Activated naive CD8-positive, alpha-beta T cell treated with anti-CD3 and anti-CD28 coated beads, Interleukin-2, amount 50 U/mL, for 24 hours (primary cell): ENCODE data around the gene ABHD15.

Experiments
- ATAC-seq: fragments of 150-1000 bp; cut with Tn5 transposase; one replicate; pipeline ENCODE4 v1.10.0; 2021
- DNase-seq: peaks from one replicate; pipeline ENCODE4 v3.0.0; 2021
- H3K27ac Mint-ChIP-seq: one replicate; pipeline ENCODE4 v1.8.0; 2021; ENCODE audit warnings: mild to moderate bottlenecking, mixed read lengths
- H3K27me3 Mint-ChIP-seq: one replicate; pipeline ENCODE4 v1.8.0; 2021; ENCODE audit warnings: mixed read lengths
- H3K36me3 Mint-ChIP-seq: one replicate; pipeline ENCODE4 v1.8.0; 2021; ENCODE audit warnings: low read depth, mixed read lengths
- H3K4me1 Mint-ChIP-seq: one replicate; pipeline ENCODE4 v1.8.0; 2021; ENCODE audit warnings: mixed read lengths
- H3K4me3 Mint-ChIP-seq: one replicate; pipeline ENCODE4 v1.8.0; 2021; ENCODE audit warnings: mild to moderate bottlenecking, moderate library complexity, mixed read lengths
- H3K9me3 Mint-ChIP-seq: one replicate; pipeline ENCODE4 v1.8.0; 2021; ENCODE audit warnings: mixed read lengths

ABHD15 gene

DNA sequence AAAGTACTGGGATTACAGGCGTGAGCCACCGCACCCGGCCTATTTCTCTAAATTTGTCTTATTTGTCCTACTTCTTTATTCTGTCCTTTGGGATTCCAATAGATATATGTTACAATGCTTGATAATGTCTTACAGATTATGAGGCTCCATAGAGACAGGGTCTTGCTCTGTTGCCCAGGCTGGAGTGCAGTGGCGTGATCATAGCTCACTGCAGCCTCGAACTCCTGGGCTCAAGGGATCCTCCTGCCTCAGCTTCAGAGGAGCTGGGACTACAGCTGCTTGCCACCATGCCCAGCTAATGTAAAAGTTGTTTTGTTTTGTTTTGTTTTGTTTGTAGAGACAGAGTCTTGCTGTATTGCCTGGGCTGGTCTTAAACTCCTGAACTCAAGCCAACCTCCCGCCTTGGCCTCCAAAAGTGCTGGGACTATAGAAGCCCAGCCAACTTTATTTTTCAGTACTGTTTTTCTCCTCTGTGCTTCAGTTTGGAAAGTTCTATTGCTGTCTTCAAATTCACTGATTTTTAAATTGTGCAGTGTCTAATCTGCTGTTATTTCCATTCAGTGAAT is 36.4 kb upstream of the ABHD15 start:
- no peaks in the 10 kb centered on the region for H3K36me3 Mint-ChIP-seq
- H3K4me1 Mint-ChIP-seq: peaks cover 9% of the 10 kb centered on the region
- H3K27me3 Mint-ChIP-seq: no peaks in the 10 kb centered on the region
- H3K27ac Mint-ChIP-seq: no peak overlapping the region
- no peak for ATAC-seq
- DNase-seq: no peak
- no peak overlapping the region for H3K4me3 Mint-ChIP-seq
- H3K9me3 Mint-ChIP-seq: no peaks in the 10 kb centered on the region

DNA sequence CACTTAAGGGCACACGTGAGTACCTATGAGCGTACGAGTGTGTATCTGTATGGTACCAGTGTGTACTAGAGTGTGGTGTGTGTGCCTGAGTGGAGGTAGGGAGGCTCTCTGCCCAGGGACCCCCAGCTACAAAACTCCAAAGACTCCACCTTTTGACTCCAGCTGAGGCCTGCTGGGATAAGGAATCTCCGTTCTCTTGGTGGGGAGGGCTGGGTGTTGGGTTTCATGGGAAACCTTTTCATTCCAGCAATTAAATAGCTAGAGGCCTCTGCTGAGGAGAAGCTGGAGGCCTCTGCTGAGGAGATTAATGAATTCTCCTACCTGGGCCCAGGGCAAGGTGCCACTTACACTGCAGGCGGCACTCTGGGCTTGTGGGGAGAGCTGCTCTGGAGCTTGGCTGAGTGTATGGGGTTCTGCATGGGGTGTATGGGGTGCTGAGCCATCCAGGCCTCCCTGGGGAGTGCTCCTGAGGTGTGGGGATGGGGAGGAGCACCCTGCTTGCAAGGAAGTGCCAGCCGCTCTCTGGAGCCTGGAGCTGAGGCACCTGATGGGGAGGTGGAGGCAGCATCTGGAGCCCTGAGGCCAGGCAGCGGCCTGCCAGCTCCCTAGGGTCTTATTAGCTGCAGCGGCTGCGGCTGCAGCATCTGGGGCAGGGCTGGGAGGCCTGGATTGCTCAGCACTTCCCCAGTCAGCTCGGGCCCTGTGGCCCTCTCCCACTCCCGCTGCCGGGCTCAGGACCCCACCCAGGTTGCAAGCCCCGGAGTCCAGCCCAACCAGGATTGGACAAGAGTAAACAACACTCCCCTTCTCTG is 30.7 kb upstream of the ABHD15 start:
- H3K4me3 Mint-ChIP-seq: no peak overlapping the region
- H3K27ac Mint-ChIP-seq: no peak overlapping the region
- H3K27me3 Mint-ChIP-seq: no peaks in the 10 kb centered on the region
- ATAC-seq: no peak
- no peak for DNase-seq
- peaks cover 15% of the 10 kb centered on the region for H3K4me1 Mint-ChIP-seq
- H3K36me3 Mint-ChIP-seq: no peaks in the 10 kb centered on the region
- H3K9me3 Mint-ChIP-seq: no peaks in the 10 kb centered on the region

DNA sequence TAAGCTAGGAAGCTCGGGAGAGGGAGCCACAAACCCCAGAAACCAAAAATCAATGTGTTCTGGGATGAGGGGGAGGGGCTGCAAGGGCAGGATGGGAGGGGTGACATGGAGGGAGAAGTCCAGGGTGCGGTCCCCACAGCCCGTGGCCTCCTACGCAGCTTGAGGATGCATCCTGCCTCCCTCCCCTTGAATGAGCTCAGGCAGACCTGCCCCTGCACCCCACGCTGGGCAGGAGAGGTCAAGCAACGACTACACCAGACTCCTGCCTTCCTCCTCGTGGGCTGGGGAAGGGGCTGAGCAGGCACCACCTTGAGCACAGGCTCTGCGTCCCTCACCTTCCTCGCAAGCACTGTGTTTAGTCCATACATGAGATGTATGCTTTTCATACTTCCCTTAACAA is 30.0 kb upstream of the ABHD15 start:
- Mint-ChIP-seq H3K4me1 (peaks cover 22% of the 10 kb centered on the region), H3K4me3 (no peak overlapping the region), H3K36me3 (no peaks in the 10 kb centered on the region), H3K9me3 (no peaks in the 10 kb centered on the region), H3K27ac (no peak overlapping the region), H3K27me3 (no peaks in the 10 kb centered on the region)
- no peak for DNase-seq
- ATAC-seq: no peak

DNA sequence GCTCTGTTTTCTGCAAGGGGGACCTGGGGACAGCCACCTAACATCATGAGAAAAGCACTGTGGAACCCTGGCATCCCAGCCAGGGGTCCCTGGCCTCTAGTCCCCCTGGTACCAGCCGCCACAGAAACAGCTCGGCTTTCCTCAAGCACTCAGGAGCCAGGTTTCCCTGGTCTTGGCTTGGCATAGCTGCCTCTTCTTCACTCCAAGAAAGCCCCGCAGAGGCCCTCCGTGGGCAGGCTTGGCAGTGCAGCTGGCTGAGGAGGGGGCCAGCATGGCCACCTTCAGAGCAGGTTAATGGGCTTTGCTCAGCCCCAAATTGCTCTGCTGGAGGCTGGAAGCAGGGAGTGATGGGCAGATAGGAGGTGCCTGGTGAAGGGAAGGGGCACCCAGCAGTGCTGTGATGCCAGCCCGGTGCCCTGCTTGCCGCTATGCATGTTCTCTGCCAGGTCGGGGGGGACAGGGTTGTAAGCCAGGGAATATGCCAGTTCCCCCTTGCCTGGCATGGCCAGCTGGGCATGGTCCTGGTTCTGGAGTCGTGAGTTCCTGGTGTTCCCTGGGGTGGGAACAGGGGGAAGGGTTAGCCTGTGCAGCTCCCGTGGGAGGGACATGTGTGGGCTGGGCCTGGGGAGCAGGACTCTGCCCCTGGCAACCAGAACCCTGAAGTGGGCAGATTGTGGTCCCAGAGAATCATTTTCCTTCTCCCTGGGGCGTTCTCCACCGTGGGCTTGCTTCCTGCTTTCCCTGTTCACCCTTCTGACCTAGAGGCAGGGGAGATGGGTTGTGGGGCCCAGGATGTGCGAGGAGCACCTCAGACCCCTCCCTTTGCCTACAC is 29.3 kb upstream of the ABHD15 start:
- H3K36me3 Mint-ChIP-seq: no peaks in the 10 kb centered on the region
- H3K4me3 Mint-ChIP-seq: no peak overlapping the region
- DNase-seq (no peak), ATAC-seq (no peak)
- no peak overlapping the region for H3K27ac Mint-ChIP-seq
- H3K4me1 Mint-ChIP-seq: peaks cover 29% of the 10 kb centered on the region
- no peaks in the 10 kb centered on the region for H3K9me3 Mint-ChIP-seq
- no peaks in the 10 kb centered on the region for H3K27me3 Mint-ChIP-seq

DNA sequence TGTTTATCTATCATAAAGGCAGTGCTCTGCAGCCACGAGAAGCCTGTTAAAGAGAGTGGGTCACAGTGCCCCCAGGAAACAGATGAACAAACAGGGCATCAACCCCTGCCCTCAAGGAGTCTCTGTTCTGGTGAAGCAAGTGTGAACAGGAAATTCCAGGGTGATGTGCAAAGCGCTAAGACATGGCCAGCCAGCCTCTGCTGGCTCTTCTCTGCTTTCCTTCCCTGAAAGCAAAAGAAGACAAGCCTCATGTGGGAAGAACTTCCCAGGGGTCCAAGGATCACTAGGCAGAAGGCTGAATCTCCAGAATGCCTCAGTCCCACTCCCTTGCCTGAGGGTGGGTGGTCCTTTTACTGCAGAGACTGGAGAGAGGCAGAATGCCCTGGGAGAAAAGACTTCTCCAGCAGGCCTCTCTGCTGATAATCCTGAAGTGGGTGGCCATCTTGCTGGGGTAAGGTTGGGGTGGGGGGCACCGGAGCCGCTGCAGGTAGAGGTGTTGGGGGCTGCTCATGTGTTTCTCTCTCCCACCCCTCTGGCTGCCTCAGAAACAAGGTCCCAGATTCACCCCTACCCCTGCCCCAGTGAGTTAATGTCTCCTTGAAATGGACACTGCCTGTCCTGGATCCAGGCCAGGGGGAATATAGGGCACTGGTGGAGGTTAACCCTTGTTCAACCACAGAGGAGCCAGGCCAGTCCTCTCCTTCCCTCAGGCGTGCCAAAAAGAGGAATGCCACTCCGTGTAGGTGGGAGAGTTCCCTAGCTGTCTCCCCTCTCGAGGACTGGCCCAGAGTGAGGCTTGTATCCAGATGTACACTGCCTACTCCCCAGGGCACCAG is 28.5 kb upstream of the ABHD15 start:
- Mint-ChIP-seq H3K36me3 (no peaks in the 10 kb centered on the region), H3K9me3 (no peaks in the 10 kb centered on the region), H3K4me3 (peak overlapping the region; percentile 77), H3K27me3 (no peaks in the 10 kb centered on the region), H3K27ac (no peak overlapping the region), H3K4me1 (peaks cover 33% of the 10 kb centered on the region)
- ATAC-seq: no peak
- no peak for DNase-seq

DNA sequence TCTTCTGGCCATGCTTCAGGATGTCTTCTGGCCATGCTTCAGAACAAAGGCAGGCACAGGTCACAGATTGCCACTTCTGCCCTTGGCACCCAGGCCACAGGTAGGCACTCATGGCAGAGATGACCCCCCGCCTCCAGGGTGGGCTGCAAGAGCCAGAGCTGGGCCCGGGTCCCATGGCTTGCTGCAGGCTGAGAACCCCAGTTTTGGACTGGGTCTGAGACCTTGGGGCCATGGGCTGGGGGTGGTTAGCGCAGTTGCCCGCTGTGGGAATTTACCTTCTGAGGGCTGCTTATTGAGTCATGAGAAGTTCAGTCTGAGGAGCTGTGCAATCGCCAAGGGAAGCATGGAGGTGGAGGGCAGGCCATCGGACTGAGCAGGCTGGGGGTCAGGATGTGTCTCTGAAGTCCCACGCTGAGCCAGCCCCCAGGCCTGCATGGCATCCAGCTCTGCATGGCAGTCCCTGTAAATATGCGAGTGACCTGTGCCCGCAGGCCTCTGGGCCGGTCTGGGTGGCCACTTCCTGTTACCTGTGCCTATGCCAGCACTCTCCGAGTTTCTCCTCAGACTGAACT is 27.8 kb upstream of the ABHD15 start:
- no peak for DNase-seq
- H3K9me3 Mint-ChIP-seq: no peaks in the 10 kb centered on the region
- ATAC-seq: no peak
- peak overlapping the region; percentile 77 for H3K4me3 Mint-ChIP-seq
- peaks cover 38% of the 10 kb centered on the region for H3K4me1 Mint-ChIP-seq
- H3K27ac Mint-ChIP-seq: no peak overlapping the region
- no peaks in the 10 kb centered on the region for H3K36me3 Mint-ChIP-seq
- no peaks in the 10 kb centered on the region for H3K27me3 Mint-ChIP-seq

DNA sequence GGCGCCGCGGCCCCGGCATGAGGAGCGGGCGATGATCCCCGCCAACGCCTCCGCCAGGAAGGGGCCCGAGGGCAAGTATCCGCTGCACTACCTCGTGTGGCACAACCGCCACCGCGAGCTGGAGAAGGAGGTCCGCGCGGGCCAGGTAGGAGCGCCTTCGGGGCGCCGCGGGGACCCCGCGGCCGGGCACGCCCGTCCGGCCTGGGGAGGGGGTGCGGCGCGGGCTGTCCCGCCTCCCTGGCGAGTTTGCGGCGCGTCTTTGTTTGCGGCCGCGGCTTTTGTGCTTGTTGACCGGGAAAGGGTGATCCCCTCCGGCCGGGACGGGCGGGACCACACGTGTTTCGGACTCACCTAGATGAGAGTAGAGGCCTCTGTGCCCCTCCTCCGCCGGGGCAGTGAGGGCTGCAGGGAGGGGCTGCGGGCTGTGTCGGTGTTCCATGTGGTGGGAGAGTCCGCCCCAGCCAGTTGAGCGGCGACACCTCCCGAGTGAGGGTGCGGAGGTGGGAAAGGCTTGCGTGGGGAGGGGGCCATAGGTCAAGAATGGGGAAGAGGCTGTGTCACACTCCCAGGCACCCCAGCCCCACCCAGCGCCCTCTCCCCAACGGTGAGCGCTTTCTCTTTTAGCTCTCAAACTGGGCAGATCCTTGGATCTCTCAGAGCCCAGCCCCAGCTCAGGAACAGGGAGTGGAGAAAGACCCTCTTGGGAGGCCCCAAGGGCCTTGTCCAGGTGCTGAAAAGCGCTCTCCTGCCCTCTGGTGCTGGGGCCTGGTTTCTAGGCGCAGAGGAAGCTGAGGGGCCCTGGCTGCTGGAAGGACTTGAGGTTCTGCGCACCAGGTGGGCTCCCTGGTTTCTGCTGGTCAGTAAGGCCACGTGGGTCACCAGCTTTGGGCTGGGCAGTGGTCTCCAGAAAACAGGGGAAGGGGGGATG is 27.0 kb upstream of the ABHD15 start:
- Mint-ChIP-seq H3K4me3 (peak overlapping the region; percentile 77), H3K36me3 (no peaks in the 10 kb centered on the region), H3K4me1 (peaks cover 38% of the 10 kb centered on the region), H3K27ac (no peak overlapping the region), H3K9me3 (no peaks in the 10 kb centered on the region), H3K27me3 (no peaks in the 10 kb centered on the region)
- ATAC-seq: no peak
- peak; percentile 37 for DNase-seq

DNA sequence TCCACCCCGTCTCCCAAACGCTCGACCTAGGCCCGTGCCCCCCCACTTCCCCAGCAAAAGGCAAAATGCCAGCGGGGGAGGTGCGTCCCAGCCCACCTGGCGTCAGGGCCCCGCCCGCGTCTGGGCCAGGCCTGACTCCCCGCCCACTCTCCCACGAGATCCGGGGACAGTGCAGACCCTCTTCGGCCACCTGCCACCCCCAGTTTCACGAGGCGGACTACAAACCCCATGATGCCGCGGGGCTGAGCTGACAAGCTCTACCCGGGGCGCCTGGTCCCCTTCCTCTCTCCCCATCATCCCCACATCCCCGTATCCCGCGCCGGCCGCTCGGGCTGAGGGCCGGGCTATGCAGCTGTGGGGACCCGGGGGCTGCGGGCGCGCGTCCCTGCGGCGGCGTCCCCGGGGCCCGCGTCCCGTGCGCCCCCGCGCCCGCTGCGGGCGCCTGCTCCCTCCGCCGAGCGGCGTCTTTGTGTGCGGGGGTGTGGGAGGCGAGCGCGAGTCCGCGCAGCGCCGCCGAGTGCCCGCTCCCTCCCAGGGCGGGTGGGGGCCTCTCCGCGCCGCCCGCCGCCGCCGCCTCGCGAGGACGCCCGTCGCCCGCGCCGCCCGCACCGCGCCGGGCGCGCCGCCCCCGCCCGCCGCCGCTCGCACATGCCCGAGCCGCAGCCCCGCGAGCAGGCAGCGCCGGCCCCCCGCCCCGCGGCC is 26.2 kb upstream of the ABHD15 start, which contains the start of gene ANKRD13B:
Gene ANKRD13B (plus strand): TSS at position 283 of the 702 bp plus-strand sequence. CDS start 490 bp downstream, outside the sequence.
- Mint-ChIP-seq H3K9me3 (no peaks in the 10 kb centered on the region), H3K27ac (peak within 1 kb of the TSS; percentile 59), H3K4me1 (peaks cover 41% of the 10 kb centered on the region), H3K36me3 (peaks cover 2% of the 10 kb centered on the region), H3K4me3 (peak within 1 kb of the TSS; percentile 77), H3K27me3 (no peaks in the 10 kb centered on the region)
- DNase-seq: peak; percentile 61
- ATAC-seq: no peak

DNA sequence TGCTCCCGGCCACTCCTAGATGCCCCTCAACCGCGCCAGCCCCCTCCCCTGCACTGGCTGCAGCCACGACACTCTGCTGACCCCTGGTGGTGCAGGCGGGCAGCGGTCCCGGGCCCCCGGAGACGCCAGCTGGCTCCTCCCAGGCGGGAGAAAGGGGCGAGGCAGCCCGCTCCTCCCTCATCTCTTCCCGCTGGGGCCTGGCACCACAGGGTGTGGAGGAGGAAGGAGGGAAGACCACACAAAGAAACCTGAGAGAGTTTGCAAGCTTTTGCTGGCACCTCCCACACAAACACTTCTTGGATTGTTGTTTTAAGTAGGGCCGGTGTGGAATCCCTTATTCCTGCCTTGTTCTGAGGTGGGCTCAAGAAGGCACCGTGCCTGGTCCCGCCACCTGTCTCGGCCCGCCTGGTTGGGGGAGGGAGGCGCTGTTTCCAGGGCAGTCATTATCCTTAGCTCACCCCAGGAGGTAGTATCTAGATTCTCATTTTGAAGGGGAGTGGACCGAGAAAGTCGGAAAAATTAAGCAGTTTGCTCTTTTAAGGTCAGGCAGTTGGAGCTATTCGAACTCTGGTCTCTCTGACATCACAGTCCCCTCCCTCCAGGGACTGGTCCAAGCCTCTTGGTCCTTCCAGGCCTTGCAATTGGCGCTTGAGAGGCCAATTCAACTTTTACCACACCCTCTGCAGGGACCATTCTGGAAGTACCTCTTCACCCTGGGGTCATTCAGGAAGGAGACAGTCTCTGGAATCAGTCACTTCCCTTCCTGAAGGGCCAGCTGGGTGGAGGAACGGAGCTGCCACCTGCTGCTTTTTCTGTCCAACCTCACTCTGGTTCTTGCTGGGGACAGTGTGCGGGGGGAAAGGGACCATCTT is 25.1 kb upstream of the ABHD15 start:
- Mint-ChIP-seq H3K27me3 (no peaks in the 10 kb centered on the region), H3K27ac (peak overlapping the region; percentile 59), H3K36me3 (peaks cover 2% of the 10 kb centered on the region), H3K4me3 (peak overlapping the region; percentile 71), H3K4me1 (peaks cover 51% of the 10 kb centered on the region), H3K9me3 (no peaks in the 10 kb centered on the region)
- DNase-seq (peak; percentile 92), ATAC-seq (peak; percentile 42)

DNA sequence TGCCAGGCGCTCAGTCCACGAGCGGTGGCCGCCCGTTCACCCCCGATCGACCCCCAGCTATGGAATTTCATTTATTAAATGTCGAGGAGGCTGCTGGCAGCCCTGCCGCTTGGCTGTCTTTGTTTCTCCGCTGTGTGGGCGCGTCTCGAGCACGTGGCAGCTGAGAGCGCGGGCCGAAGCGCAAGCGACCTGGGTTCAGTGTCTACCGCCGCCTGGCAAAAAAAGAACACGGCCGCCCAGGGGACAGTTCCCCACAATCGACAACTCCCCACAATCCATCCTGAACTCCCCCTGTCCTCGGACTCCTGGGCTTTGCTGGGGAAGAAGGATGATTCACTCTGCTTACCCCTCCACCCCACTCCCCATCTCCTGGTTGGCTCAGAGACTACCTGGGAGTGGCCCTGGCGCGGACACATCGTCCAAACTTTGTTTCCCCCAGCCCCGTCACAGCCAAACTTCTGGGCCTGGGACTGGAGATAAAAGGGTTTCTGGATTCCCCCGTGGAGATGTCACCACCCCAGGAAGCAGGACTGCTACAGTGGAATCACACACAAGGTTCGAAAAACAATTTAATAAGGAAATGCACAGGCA is 24.4 kb upstream of the ABHD15 start:
- Mint-ChIP-seq H3K27ac (peak overlapping the region; percentile 89), H3K27me3 (no peaks in the 10 kb centered on the region), H3K4me3 (peak overlapping the region; percentile 71), H3K9me3 (no peaks in the 10 kb centered on the region), H3K4me1 (peaks cover 59% of the 10 kb centered on the region), H3K36me3 (peaks cover 2% of the 10 kb centered on the region)
- DNase-seq: peak; percentile 62
- peak; percentile 5 for ATAC-seq

DNA sequence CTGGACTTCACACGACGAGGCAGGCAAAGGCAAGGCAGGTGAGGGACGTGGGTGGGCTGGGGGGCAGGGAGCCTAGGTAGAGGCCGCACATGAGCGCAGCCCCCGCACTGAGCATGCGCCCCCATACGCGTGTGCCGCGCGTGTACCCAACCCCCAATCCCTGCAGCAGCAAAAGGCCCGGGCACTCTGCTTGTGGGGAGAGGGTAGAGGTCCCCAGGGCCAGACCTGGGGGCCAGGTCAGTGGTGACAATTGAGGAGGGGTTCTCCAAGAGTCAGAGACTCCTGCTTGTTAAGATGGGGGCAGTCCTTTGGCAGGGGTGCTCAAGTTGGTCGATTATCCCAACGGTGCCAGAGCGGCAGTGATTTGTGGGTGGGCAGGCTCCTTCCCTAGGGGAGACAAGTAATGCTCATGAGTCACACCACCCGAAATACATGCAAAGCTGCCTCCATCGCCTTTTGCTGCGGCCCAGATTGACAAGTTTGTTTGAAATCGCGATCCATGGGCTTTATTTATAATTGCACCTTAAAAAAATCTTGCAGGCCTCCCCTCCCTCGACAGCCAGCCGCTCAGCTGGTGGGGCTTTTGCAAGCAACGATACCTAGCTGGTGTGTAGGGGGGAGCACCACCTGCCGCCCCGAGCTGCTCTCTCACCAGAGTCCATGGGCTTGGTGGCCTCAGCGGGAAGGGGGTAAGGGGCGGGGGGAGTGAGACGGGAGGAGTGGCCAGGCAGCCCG is 23.7 kb upstream of the ABHD15 start:
- Mint-ChIP-seq H3K9me3 (no peaks in the 10 kb centered on the region), H3K36me3 (peaks cover 2% of the 10 kb centered on the region), H3K27ac (peak overlapping the region; percentile 89), H3K27me3 (no peaks in the 10 kb centered on the region), H3K4me1 (peaks cover 65% of the 10 kb centered on the region), H3K4me3 (peak overlapping the region; percentile 86)
- ATAC-seq: no peak
- DNase-seq: peak; percentile 27
